GM12892 (cell line): Measurements from ENCODE around the gene HAX1.
A peak's percentile ranks its signal among the peaks of the same experiment; 100 is the strongest.
"Not testable (repeated sequence)": the region's sequence is repeated elsewhere in the genome, so short reads cannot be mapped to it uniquely, and the experiment has no call there.

Experiments used
- DNase-seq: peaks from one replicate; pipeline ENCODE4 v3.0.0; 2011; ENCODE audit not compliant: insufficient read length
- FAIRE-seq: peaks from 2 replicates; lab custom pipeline; 2011; peaks lifted over from hg19 to GRCh38; lab: Jason Lieb, UNC
- POLR2A ChIP-seq: IDR thresholded peaks from 2 replicates; pipeline ENCODE4 v1.6.1; 2011; ENCODE audit warnings: low read depth, low read length, control low read depth
- POLR2AphosphoS5 ChIP-seq: IDR thresholded peaks from 2 replicates; pipeline ENCODE4 v1.6.1; 2011; ENCODE audit warnings: low read depth, low read length, control low read depth
- TAF1 ChIP-seq: IDR thresholded peaks from 2 replicates; pipeline ENCODE4 v1.6.1; 2011; ENCODE audit warnings: low read depth, mild to moderate bottlenecking, control low read depth, low read length, borderline replicate concordance

The HAX1 gene

DNA sequence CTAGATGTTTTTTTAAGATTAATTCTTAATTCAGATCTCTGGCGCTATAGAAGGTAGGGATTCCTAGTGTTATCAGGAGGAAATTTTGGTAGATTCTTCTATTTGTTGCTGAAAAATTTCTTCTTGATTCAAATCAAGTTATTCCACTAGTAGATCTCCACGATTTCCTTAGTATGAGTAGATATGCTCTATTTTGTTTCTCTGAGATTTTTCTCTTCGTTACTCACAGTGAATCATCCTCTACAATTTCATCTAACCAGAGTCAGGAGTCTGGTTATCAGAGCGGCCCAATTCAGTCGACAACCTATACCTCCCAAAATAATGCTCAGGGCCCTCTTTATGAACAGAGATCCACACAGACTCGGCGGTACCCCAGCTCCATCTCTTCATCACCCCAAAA is 18.8 kb upstream of the HAX1 start:
- FAIRE-seq = no peak
- TF ChIP-seq TAF1 = no peak
- no peak for TF ChIP-seq POLR2AphosphoS5
- no peak for TF ChIP-seq POLR2A
- DNase-seq = no peak

DNA sequence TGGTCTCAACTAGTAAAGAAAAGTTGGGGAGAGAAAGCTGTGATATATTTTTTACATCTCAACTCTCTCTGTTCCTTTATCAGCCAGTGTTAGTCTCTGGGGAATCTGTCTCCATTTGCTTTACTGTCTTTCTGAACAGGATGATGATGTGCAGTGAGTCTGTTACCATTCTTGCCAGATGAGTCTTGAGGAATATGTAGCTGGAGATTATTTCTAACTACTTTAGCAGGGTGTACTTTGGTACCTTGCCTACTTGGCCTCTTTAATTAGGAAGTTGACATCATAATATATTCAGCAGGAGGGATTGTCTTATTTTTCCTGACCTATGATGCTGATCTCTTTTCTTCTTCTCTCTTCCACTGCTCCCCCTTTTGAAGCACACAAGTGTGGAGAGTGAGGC is 15.7 kb upstream of the HAX1 start:
- FAIRE-seq (no peak), DNase-seq (no peak)
- no peak for TF ChIP-seq POLR2A
- TF ChIP-seq TAF1 = no peak
- TF ChIP-seq POLR2AphosphoS5 = no peak

DNA sequence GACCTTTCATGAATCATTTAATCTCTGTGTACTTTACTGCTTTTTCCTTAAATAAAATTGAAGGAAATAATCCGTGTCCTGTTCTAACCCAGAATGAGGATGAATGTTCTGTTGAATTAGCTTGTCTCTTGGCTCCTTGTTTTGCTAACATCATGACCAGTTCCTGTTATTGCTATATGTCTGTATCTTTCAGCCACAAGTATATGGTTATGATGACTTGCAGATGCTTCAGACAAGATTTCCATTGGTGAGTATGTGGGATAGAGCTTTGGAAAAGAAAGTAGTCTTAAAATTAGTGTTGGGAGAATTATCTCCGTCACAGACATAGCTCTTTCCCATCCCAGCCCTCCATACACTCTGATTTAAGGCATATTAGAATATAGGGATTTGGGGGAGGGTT is 13.6 kb upstream of the HAX1 start:
- DNase-seq = no peak
- no peak for FAIRE-seq

DNA sequence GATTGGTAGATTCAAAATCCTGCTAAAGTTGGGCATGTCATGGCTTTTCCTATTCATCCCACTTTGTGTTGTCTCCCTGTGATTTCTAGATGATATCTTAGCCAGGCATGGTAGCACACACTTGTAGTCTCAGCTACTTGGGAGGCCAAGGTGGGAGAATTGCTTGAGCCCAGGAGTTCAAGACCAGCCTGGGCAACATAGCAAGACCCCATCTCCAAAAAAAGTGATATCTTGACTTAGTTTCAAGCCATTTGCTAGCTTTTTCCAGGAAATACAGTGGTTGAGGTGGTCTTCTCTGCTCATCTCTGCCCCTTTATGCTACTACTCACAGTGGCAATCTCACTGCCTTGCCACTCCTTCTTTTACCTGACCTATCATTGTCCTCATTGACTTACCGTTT is 12.3 kb upstream of the HAX1 start:
- DNase-seq = no peak
- TF ChIP-seq POLR2AphosphoS5 (no peak), POLR2A (no peak), TAF1 (no peak)
- FAIRE-seq = no peak

More for the DNA sequence above, 13.6 kb upstream of the HAX1 start:
- TF ChIP-seq POLR2A = no peak
- no peak for TF ChIP-seq POLR2AphosphoS5
- TF ChIP-seq TAF1 = no peak

DNA sequence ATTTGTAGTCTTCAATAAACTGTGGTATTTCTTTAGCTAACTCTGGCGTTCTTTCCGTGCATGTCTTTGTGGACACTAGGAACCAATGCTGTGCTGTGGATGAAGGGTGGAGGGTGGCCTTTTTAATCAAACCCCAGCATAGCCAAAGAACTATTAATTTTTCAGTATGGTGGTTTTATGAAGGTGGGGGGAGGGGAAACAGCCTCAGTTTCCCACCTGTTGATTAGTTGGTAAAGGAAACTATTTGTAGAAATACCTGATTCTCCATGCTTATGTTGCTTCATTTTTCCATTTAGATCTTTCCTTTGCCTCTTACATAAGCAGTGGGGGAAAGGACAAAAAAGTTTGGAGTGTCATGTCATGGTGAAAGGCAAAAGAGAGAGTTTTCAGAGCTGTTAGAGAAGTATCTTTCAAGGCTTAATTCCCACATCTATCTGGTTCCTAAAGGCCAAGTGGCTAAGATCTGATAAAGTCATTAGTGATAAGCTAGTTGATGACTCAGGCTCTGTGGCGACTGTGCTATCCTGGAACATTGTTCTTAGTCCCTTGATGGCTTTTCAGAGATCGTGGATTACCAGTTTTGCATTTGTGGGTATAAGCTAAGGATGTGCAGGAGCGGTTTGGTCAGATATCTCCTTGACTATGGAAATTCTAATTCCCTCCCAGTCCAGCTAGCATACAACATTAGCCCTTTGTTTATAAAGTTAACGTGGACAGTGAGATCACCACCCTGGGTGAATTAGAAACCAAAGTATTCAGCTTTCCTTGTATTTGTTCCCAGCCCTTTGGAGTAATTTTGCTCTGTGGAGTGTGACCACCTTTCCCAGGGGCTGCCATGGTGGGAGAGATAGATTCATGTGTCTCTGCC is 8.7 kb upstream of the HAX1 start:
- no peak for FAIRE-seq

DNA sequence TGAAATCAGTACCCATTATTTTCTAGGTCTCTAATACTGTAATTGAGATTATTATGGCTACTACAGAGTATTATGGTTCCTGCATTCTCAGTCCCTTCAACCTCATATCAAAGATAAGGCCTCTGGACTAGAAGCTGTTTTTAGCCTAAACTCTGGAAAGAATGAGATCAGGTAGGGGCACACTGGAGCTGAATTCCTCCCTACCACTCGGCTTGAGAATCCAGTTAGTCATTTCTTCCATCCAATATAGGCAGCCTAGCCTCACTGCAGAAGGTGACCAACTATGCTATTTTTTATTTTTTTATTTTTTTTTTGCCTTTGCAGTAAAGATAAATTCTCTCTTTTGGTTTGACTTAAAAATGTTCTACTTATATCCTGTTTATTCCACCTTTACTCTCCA is 8.0 kb upstream of the HAX1 start:
- no peak for TF ChIP-seq TAF1
- TF ChIP-seq POLR2A = no peak
- no peak for TF ChIP-seq POLR2AphosphoS5
- no peak for FAIRE-seq
- DNase-seq = no peak

More for the DNA sequence above, 8.7 kb upstream of the HAX1 start:
- no peak; the same call in 1 of the 2 replicates for TF ChIP-seq POLR2AphosphoS5
- TF ChIP-seq TAF1 = no peak
- no peak for TF ChIP-seq POLR2A
- DNase-seq = no peak

DNA sequence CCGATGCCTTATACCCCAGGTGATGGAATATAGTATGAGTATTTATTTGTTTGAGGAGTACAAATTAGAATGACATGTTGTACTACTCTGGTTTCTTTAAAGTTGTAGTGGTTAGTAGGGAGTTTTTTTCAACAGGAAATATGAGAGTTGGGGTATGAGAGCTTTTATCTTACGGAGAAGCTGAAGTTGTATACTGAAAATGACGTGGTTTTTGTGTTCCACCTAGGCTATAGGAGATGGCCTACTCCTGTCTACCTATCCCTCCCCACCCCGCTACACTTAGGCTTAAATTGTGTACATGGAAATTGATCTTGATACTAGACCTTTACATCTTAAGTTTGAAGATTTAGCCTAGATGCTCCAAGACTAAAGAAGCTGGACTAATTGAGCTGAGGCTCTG is 6.8 kb upstream of the HAX1 start:
- TF ChIP-seq POLR2A (no peak), POLR2AphosphoS5 (no peak), TAF1 (no peak)
- FAIRE-seq = no peak
- DNase-seq = no peak

DNA sequence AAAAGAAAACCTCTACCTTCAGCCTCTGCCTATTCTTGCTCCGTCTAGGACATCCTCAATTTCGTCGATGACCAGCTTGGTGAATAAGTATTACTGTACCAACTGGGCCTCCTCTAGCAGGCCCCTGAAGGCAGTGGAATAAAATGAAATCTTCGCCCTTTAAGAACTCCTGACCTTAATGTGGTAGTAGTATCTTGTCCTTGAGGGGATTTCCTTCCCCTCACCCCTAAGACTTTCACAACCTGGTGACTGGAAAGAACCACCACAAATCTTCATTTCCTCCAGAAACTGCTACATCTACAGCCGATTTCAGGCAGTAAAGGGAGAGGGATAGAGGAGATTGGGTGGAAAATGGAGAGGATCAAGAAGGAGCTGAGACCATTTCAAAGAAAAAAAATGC is 1.6 kb upstream of the HAX1 start:
- DNase-seq (no peak), FAIRE-seq (peak; percentile 56)
- TF ChIP-seq POLR2AphosphoS5 (no peak), POLR2A (no peak), TAF1 (no peak)

DNA sequence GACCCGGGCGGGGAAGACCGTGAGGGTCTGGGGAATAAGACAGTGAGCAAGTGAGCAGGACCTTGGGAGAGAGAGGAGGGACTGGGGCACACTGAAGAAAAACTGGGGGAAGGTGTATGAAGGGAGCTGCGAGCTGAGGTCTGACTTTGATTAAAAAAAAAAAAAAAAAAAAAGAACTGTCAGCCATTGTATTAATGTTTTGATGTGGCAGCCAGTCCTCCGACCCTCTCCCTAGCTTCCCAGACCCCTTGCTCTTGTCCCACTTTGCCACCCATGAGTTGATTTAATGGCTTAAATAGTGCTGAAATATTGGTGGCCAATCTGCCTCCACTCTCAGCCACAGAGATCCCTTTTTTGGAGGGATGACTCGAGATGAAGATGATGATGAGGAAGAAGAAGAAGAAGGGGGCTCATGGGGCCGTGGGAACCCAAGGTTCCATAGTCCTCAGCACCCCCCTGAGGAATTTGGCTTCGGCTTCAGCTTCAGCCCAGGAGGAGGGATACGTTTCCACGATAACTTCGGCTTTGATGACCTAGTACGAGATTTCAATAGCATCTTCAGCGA is 652 bp downstream of the HAX1 start:
- no peak for DNase-seq
- no peak for TF ChIP-seq TAF1
- TF ChIP-seq POLR2AphosphoS5 = no peak
- no peak for TF ChIP-seq POLR2A
- peak; percentile 61 for FAIRE-seq

DNA sequence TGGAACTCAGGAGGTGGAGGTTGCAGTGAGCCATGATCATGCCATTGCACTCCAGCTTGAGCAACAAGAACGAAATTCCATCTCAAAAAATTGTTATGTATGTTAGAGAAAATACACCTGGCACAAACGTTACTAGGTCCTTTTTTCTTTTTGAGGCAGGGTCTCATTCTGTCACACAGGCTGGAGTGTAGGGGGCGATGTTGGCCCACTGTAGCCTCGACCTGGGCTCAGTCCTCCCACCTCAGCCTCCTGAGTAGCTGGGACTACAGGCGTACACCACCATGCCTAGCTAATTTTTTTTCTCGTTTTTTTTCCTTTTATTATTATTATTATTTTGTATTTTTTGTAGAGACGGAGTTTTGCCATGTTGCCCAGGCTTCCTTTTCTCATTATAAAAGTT is 4.4 kb downstream of the HAX1 start:
- TF ChIP-seq TAF1 (no peak), POLR2A (no peak), POLR2AphosphoS5 (no peak)
- FAIRE-seq = no peak
- no peak for DNase-seq

DNA sequence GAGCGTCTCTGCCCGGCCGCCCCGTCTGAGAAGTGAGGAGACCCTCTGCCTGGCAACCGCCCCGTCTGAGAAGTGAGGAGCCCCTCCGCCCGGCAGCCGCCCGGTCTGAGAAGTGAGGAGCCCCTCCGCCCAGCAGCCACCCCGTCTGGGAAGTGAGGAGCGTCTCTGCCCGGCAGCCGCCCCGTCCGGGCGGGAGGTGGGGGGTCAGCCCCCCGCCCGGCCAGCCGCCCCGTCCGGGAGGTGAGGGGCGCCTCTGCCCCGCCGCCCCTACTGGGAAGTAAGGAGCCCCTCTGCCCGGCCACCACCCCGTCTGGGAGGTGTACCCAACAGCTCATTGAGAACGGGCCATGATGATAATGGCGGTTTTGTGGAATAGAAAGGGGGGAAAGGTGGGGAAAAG is 15.2 kb downstream of the HAX1 start:
- DNase-seq, FAIRE-seq: not testable (repeated sequence)

DNA sequence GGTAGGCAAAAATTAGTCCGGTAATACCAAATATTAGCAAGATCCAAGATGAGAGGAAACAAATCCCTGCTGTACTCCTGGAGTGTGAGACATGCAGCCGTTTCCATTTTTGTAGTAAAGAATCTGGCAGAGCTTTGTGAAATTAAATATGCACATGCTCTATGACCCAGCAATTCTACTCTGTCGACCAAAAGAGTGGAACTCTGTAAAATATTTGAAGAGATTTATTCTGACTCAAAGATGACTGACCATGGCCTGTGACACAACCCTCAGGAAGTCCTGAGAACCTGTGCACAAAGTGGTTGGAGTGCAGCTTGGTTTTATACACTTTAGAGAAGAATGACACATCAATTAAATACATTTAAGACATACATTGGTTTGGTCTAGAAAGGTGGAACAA is 16.2 kb downstream of the HAX1 start:
- DNase-seq = no peak
- no peak for TF ChIP-seq TAF1
- no peak for TF ChIP-seq POLR2AphosphoS5
- no peak for TF ChIP-seq POLR2A
- FAIRE-seq = no peak
